ENCODE data around the gene CEMIP2.

- TF ChIP-seq, protein P1, sequence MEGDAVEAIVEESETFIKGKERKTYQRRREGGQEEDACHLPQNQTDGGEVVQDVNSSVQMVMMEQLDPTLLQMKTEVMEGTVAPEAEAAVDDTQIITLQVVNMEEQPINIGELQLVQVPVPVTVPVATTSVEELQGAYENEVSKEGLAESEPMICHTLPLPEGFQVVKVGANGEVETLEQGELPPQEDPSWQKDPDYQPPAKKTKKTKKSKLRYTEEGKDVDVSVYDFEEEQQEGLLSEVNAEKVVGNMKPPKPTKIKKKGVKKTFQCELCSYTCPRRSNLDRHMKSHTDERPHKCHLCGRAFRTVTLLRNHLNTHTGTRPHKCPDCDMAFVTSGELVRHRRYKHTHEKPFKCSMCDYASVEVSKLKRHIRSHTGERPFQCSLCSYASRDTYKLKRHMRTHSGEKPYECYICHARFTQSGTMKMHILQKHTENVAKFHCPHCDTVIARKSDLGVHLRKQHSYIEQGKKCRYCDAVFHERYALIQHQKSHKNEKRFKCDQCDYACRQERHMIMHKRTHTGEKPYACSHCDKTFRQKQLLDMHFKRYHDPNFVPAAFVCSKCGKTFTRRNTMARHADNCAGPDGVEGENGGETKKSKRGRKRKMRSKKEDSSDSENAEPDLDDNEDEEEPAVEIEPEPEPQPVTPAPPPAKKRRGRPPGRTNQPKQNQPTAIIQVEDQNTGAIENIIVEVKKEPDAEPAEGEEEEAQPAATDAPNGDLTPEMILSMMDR (IDR thresholded peaks at IDR 0.05), result no peak
- no peak for TF ChIP-seq SIN3A (IDR thresholded peaks at IDR 0.05; ENCODE audit: borderline replicate concordance, insufficient read depth, low read depth, low read length)
Measured at GRCh38 chr9:71671289-71671688, 97.0 kb downstream of the CEMIP2 start.

Data from Panc1 (cell line).